HepG2 (cell line): Measurements from ENCODE around the gene FOXA1. TPM values are rescaled to one million over a fixed set of nuclear protein-coding genes. Genes with fewer than 3 reads are reported as not detected.

Source experiments
- ATAC-seq: fragments of 200-7000 bp; cut with Tn5 transposase; 3 replicates; pipeline ENCODE4 v1.9.1; 2020; ENCODE audit warnings: mild to moderate bottlenecking, moderate library complexity
- BruUV-seq: library from RNA; stranded (reverse); fragments of 400-500 nt; replicated peaks from 2 replicates; lab custom pipeline; 2021; lab: Mats Ljungman, UMichigan
- CTCF ChIA-PET: fragments of 300-600 bp; formaldehyde crosslinking; extraction: SDS; loops from one replicate; lab custom pipeline; 2021; ENCODE audit warnings: low total read pairs, inconsistent platforms, low intra/inter-chr PET ratio; lab: Yijun Ruan, JAX
- POLR2A ChIA-PET: fragments of 350-600 bp; sonication (Branson Sonifier 250); formaldehyde crosslinking; loops from one replicate; lab custom pipeline; 2020; ENCODE audit warnings: antibody characterized with exemption, inconsistent platforms; lab: Yijun Ruan, JAX
- DNase-seq: peaks from one replicate; pipeline ENCODE4 v3.0.0-alpha.2; 2015; ENCODE audit warnings: low spot score
- FAIRE-seq: peaks from 3 replicates; lab custom pipeline; 2011; peaks lifted over from hg19 to GRCh38; lab: Jason Lieb, UNC
- H2AFZ ChIP-seq: one replicate; pipeline ENCODE4 v1.6.1; 2011; ENCODE audit warnings: low read length, inconsistent platforms
- H3K27ac ChIP-seq: fragments of 300-600 bp; 3 replicates; pipeline ENCODE4 v1.8.0; 2011; ENCODE audit warnings: mixed run types, mild to moderate bottlenecking, mixed read lengths, low read length, inconsistent platforms; ENCODE audit not compliant: insufficient read depth; ENCODE audit errors: extremely low read length
- H3K27me3 ChIP-seq, 2 experiments: fragments of 200-600 bp in 1 of 2; 2 replicates in 1 of 2; 3 replicates in 1 of 2; pipeline versions ENCODE4 v1.6.0 to v1.8.0; 2011; ENCODE audit warnings: low read length in 2 of 2, mild to moderate bottlenecking in 2 of 2, moderate library complexity in 2 of 2, inconsistent platforms in 1 of 2; ENCODE audit not compliant: insufficient read depth in 2 of 2, control insufficient read depth in 1 of 2
- H3K36me3 ChIP-seq, 2 experiments: fragments of 200-600 bp in 1 of 2; replicated peaks in 1 of 2; 2 replicates in 1 of 2; 3 replicates in 1 of 2; pipeline versions ENCODE4 v1.5.1 to v1.8.0; 2011; ENCODE audit warnings: low read length in 2 of 2, inconsistent platforms in 1 of 2; ENCODE audit not compliant: insufficient read depth in 2 of 2, control insufficient read depth in 1 of 2
- H3K4me1 ChIP-seq: 2 replicates; pipeline ENCODE4 v1.5.1; 2012; ENCODE audit warnings: low read length, inconsistent platforms; ENCODE audit not compliant: insufficient read depth
- H3K4me2 ChIP-seq: 2 replicates; pipeline ENCODE4 v1.6.0; 2011; ENCODE audit warnings: low read depth, low read length, inconsistent platforms
- H3K4me3 ChIP-seq, 3 experiments: fragments of 200-600 bp in 1 of 3; sonication (generic), shearing (Covaris generic) in 1 of 3; replicated peaks in 1 of 3; 2 replicates each; pipeline ENCODE4 v1.5.1; 2011 to 2016; ENCODE audit warnings: low read length in 3 of 3, inconsistent platforms in 2 of 3, low read depth in 2 of 3, mild to moderate bottlenecking in 2 of 3, control low read depth in 1 of 3, mixed read lengths in 1 of 3; ENCODE audit not compliant: insufficient read depth in 1 of 3
- H3K79me2 ChIP-seq: one replicate; pipeline ENCODE4 v1.6.1; 2011; ENCODE audit warnings: low read length, inconsistent platforms; ENCODE audit not compliant: insufficient read depth
- H3K9ac ChIP-seq: 2 replicates; pipeline ENCODE4 v1.6.0; 2011; ENCODE audit warnings: mild to moderate bottlenecking, low read depth, low read length, inconsistent platforms; ENCODE audit not compliant: insufficient read depth
- H3K9me3 ChIP-seq: 2 replicates; pipeline ENCODE4 v1.5.1; 2012; ENCODE audit warnings: mild to moderate bottlenecking, low read length
- H4K20me1 ChIP-seq: 2 replicates; pipeline ENCODE4 v1.6.0; 2011; ENCODE audit warnings: inconsistent platforms, mild to moderate bottlenecking, low read length, moderate library complexity; ENCODE audit not compliant: insufficient read depth
- CERS6 ChIP-seq: sonication (generic); formaldehyde crosslinking; IDR thresholded peaks from 2 replicates; pipeline ENCODE4 v1.5.0; 2020; ENCODE audit warnings: missing genetic modification reagents
- EHMT2 ChIP-seq: fragments of 200-600 bp; sonication (generic); IDR thresholded peaks from 2 replicates; pipeline ENCODE4 v1.7.0; 2017; ENCODE audit warnings: antibody characterized with exemption, low read depth, low read length, borderline replicate concordance
- HOMEZ ChIP-seq: IDR thresholded peaks from 2 replicates; pipeline ENCODE4 v1.6.1; 2016; ENCODE audit warnings: low read depth
- KAT2B ChIP-seq: fragments of 150-350 bp; IDR thresholded peaks from 2 replicates; pipeline ENCODE4 v1.6.1; 2014; ENCODE audit warnings: low read depth, low read length, borderline replicate concordance
- MNT ChIP-seq: fragments of 450-650 bp; IDR thresholded peaks from 2 replicates; pipeline ENCODE4 v1.6.1; 2016
- MTA1 ChIP-seq: sonication (generic); formaldehyde crosslinking; IDR thresholded peaks from 2 replicates; pipeline ENCODE4 v1.4.0; 2020; ENCODE audit warnings: missing genetic modification reagents, mild to moderate bottlenecking, borderline replicate concordance
- NKX3-1 ChIP-seq: sonication (generic); formaldehyde crosslinking; IDR thresholded peaks from 2 replicates; pipeline ENCODE4 v1.5.0; 2020; ENCODE audit warnings: missing genetic modification reagents
- ZMYM4 ChIP-seq: sonication (generic); formaldehyde crosslinking; IDR thresholded peaks from 2 replicates; pipeline ENCODE4 v1.8.1; 2023; ENCODE audit warnings: mild to moderate bottlenecking, missing genetic modification reagents
- ZNF333 ChIP-seq: sonication (generic); formaldehyde crosslinking; IDR thresholded peaks from 2 replicates; pipeline ENCODE4 v1.4.0; 2020; ENCODE audit warnings: mild to moderate bottlenecking, missing genetic modification reagents, borderline replicate concordance
- ZNF530 ChIP-seq: sonication (generic); formaldehyde crosslinking; IDR thresholded peaks from 2 replicates; pipeline ENCODE4 v1.5.0; 2020; ENCODE audit warnings: low read depth, mild to moderate bottlenecking, missing genetic modification reagents
- whole genome bisulfite sequencing: methylation state at CpG from one replicate; pipeline ENCODE4 v1.1.6; 2017; ENCODE audit warnings: low lambda C conversion rate; 5-methylcytosine and 5-hydroxymethylcytosine counted together
- in situ Hi-C: cut with HindIII; loops from 2 replicates; pipeline ENCODE4 v1.10.0; 2017; ENCODE audit warnings: low pct_unique_long_range_greater_than_20kb; ENCODE audit not compliant: extremely low pct_ligation_motif_present
- intact Hi-C: fragments of 100-400 bp; cut with micrococcal nuclease; formaldehyde crosslinking; loops from one replicate; pipeline ENCODE4 v1.10.0; 2022; ENCODE audit not compliant: unreplicated experiment
- polyA plus RNA-seq, 8 experiments: library from polyadenylated mRNA; depleted of rRNA in 3 of 8; stranded (reverse) in 7 of 8; unstranded in 1 of 8; fragments of >200 nt; fragmentation: Illumina TruSeq in 4 of 8; extraction: Trizol in 4 of 8; gene quantifications; 2 replicates each; pipeline versions ENCODE4 v1.2.1 to v1.2.3, GENCODE V29; 2011 to 2016; ENCODE audit warnings: low read depth in 4 of 8, missing spikeins in 1 of 8, mixed read lengths in 1 of 8; ENCODE audit not compliant: insufficient read depth in 1 of 8
- total RNA-seq, 5 experiments: library from RNA; depleted of rRNA; stranded (reverse); fragments of >200 nt; fragmentation: Illumina TruSeq; extraction: Trizol; gene quantifications; 2 replicates each; pipeline ENCODE4 v1.2.3, GENCODE V29; 2016; ENCODE audit warnings: low read depth in 1 of 5

Gene FOXA1
- total and polyA plus RNA-seq, 2 of the 13 experiments (the other 11 are each of a cell fraction or from before 2014, with no cell fraction given): 43.4 to 58.6 TPM

GRCh38 chr14:37559386-37559785, 35.7 kb downstream of the FOXA1 start:
- no peaks in the 10 kb centered on the region for H3K36me3 ChIP-seq
- in situ Hi-C loops: no loop called here
- no peak overlapping the region for H2AFZ ChIP-seq
- H3K9ac ChIP-seq: no peak overlapping the region
- H4K20me1 ChIP-seq: no peaks in the 10 kb centered on the region
- no peak overlapping the region for H3K4me2 ChIP-seq
- ChIA-PET CTCF (no interaction called here), POLR2A (interaction anchor here (1.0 to 1.4 kb wide), 2 partner anchors 12 to 36 kb away, joined by 3 to 4 read pairs; partner anchors contain the start of genes FOXA1 and TTC6)
- no peak overlapping the region for H3K4me3 ChIP-seq
- no peak overlapping the region for H3K27ac ChIP-seq
- H3K4me1 ChIP-seq: peaks cover 30% of the 10 kb centered on the region
- no peaks in the 10 kb centered on the region for H3K27me3 ChIP-seq
- 91% methylated on average over 6 of the region's 6 CpGs for WGBS
- H3K79me2 ChIP-seq: no peaks in the 10 kb centered on the region
- ATAC-seq (peak; percentile 41; the same call in 2 of the 3 replicates), DNase-seq (no peak), FAIRE-seq (no peak)
- intact Hi-C loops: no loop called here
- H3K9me3 ChIP-seq: no peaks in the 10 kb centered on the region
- BruUV-seq: no TSS peak
- TF ChIP-seq EHMT2: 0 out of 2 replicates have a peak, but pooled peaks have one; percentile 6
- peak; percentile 38; the same call in 1 of the 2 replicates for TF ChIP-seq HOMEZ (CRISPR knock-in tag)
- no peak for TF ChIP-seq CERS6 (CRISPR knock-in tag)

- in situ Hi-C loops: no loop called here
- ChIA-PET CTCF (no interaction called here), POLR2A (interaction anchor here (1.0 to 1.4 kb wide), 3 partner anchors 12 to 37 kb away, joined by 3 to 4 read pairs (median 3); partner anchors contain the start of genes FOXA1 and TTC6)
- Histone ChIP-seq H3K9me3 (no peaks in the 10 kb centered on the region), H4K20me1 (no peaks in the 10 kb centered on the region), H3K36me3 (no peaks in the 10 kb centered on the region), H3K27ac (no peak overlapping the region), H3K4me2 (no peak overlapping the region), H2AFZ (no peak overlapping the region), H3K79me2 (no peaks in the 10 kb centered on the region), H3K9ac (no peak overlapping the region), H3K4me1 (peaks cover 36% of the 10 kb centered on the region), H3K27me3 (no peaks in the 10 kb centered on the region), H3K4me3 (no peak overlapping the region)
- intact Hi-C loops: no loop called here
- DNase-seq (no peak), FAIRE-seq (no peak), ATAC-seq (peak; percentile 19; the same call in 1 of the 3 replicates)
- no TSS peak for BruUV-seq
- 65% methylated on average over 4 of the region's 4 CpGs for WGBS
- TF ChIP-seq NKX3-1 (CRISPR knock-in tag): no peak
- 0 out of 2 replicates have a peak, but pooled peaks have one; percentile 44 for TF ChIP-seq KAT2B
- peak; percentile 76 for TF ChIP-seq ZMYM4 (CRISPR knock-in tag)
- TF ChIP-seq MTA1 (CRISPR knock-in tag): no peak
- TF ChIP-seq MNT: no peak
- no peak for TF ChIP-seq ZNF333 (CRISPR knock-in tag)
- TF ChIP-seq ZNF530 (CRISPR knock-in tag): no peak
Measured at GRCh38 chr14:37558740-37559139, 36.3 kb downstream of the FOXA1 start.
